OCI-LY3 (cell line): Measurements from ENCODE around the gene KIZ.

Experiments
- H2AFZ ChIP-seq: fragments of 200-600, 300-600 bp; shearing (Covaris generic); 2 replicates; pipeline ENCODE4 v1.6.0; 2014; ENCODE audit warnings: antibody characterized with exemption, low read depth, low read length
- H3K27ac ChIP-seq: fragments of 200-600, 300-600 bp; sonication (generic); 2 replicates; pipeline ENCODE4 v1.5.1; 2014; ENCODE audit warnings: mild to moderate bottlenecking, low read length, moderate library complexity, mixed read lengths
- H3K27me3 ChIP-seq: fragments of 200-600, 300-600 bp; sonication (generic); 2 replicates; pipeline ENCODE4 v1.6.1; 2014; ENCODE audit warnings: low read depth, low read length, mixed read lengths
- H3K36me3 ChIP-seq: fragments of 200-600, 300-600 bp; sonication (generic); replicated peaks from 2 replicates; pipeline ENCODE3; 2014; ENCODE audit warnings: low read depth, low read length, mixed read lengths
- H3K4me1 ChIP-seq: fragments of 300-600, 200-600 bp; sonication (generic); 2 replicates; pipeline ENCODE4 v1.6.1; 2014; ENCODE audit warnings: low read length, mixed read lengths
- H3K4me2 ChIP-seq: fragments of 200-600, 300-600 bp; sonication (generic); 2 replicates; pipeline ENCODE4 v1.6.1; 2014; ENCODE audit warnings: low read length, mixed read lengths
- H3K4me3 ChIP-seq: fragments of 300-600, 200-600 bp; sonication (generic); 2 replicates; pipeline ENCODE4 v1.5.1; 2014; ENCODE audit warnings: antibody characterized with exemption, mild to moderate bottlenecking, low read length, moderate library complexity
- H3K79me2 ChIP-seq: fragments of 300-600, 200-600 bp; shearing (Covaris generic); 2 replicates; pipeline ENCODE4 v1.6.1; 2014; ENCODE audit warnings: mild to moderate bottlenecking, low read length, mixed read lengths
- H3K9ac ChIP-seq: fragments of 300-600, 200-600 bp; shearing (Covaris generic); 2 replicates; pipeline ENCODE4 v1.6.0; 2014; ENCODE audit warnings: mild to moderate bottlenecking, low read length, moderate library complexity
- H3K9me3 ChIP-seq: fragments of 200-600, 300-600 bp; shearing (Covaris generic); 2 replicates; pipeline ENCODE4 v1.6.1; 2014; ENCODE audit warnings: low read length, mixed read lengths; ENCODE audit not compliant: insufficient read depth
- H4K20me1 ChIP-seq: fragments of 200-600, 300-600 bp; sonication (generic); 2 replicates; pipeline ENCODE4 v1.6.1; 2016; ENCODE audit warnings: low read length, mixed read lengths; ENCODE audit not compliant: insufficient read depth
- CTCF ChIP-seq: fragments of 200-600, 300-600 bp; sonication (generic); IDR thresholded peaks from 2 replicates; pipeline ENCODE4 v1.5.1; 2014; ENCODE audit warnings: antibody characterized with exemption, low read length, low read depth
- EZH2phosphoT487 ChIP-seq: fragments of 200-600 bp; shearing (Covaris generic); IDR thresholded peaks from 2 replicates; pipeline ENCODE4 v1.6.1; 2018; ENCODE audit warnings: antibody characterized with exemption, mixed run types, low read depth

The KIZ gene

DNA sequence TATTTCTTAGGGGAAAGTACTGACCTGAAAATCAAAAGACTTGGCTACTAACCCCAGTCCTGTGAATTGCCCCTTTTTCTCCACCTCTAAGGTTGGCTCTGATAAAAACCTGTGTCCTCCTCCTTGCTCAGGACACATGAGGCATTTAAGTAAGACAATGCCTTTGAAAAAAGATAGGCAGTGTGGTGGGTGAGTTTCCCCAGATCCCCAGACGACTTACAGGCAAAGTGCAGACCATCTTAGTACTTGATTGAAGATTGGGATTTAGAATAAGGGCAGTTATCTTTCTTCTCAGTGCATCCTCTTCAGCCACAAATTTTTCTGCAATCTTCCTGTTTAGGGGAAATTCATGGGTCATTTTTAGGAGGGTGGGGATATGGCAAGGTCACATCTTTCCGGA lies 87.8 kb downstream of the KIZ start:
- Histone ChIP-seq H3K4me1 (no peaks in the 10 kb centered on the region), H3K36me3 (no peaks in the 10 kb centered on the region), H3K4me2 (no peak overlapping the region), H3K27me3 (no peaks in the 10 kb centered on the region), H3K27ac (no peak overlapping the region), H3K9me3 (no peaks in the 10 kb centered on the region), H3K9ac (no peak overlapping the region), H3K79me2 (no peaks in the 10 kb centered on the region), H4K20me1 (no peaks in the 10 kb centered on the region), H2AFZ (no peak overlapping the region), H3K4me3 (no peak overlapping the region)
- TF ChIP-seq CTCF, result no peak
- TF ChIP-seq EZH2phosphoT487, result no peak

- no peaks in the 10 kb centered on the region for H3K27me3 ChIP-seq
- H3K27ac ChIP-seq, result no peak overlapping the region
- TF ChIP-seq CTCF (no peak), EZH2phosphoT487 (no peak)
- no peaks in the 10 kb centered on the region for H3K4me1 ChIP-seq
- H3K4me3 ChIP-seq, result no peak overlapping the region
- H3K79me2 ChIP-seq, result no peaks in the 10 kb centered on the region
- no peaks in the 10 kb centered on the region for H4K20me1 ChIP-seq
- H3K9ac ChIP-seq, result no peak overlapping the region
- H3K9me3 ChIP-seq, result no peaks in the 10 kb centered on the region
- no peak overlapping the region for H2AFZ ChIP-seq
- H3K4me2 ChIP-seq, result no peak overlapping the region
- H3K36me3 ChIP-seq, result no peaks in the 10 kb centered on the region
Measured at GRCh38 chr20:21214431-21214830, 88.5 kb downstream of the KIZ start.

DNA sequence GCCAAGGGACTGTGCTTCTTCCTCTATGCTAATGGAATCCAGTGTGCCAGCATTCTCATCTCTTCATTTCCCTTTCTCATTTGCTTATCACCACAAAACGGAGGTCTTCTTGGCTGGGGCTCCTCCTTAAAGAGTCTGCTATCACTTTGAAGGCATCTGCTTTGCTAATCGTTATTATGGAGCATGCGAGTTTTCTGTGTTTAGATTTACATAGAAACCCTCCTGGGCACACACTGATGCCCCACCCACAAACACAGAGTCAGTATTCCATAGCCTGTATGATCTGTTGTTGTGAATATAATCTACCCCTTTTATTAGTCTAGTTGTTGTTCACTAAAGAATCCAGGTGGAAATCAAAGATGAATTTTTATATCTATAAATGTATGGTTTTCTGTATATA lies 93.8 kb downstream of the KIZ start:
- H3K36me3 ChIP-seq, result no peaks in the 10 kb centered on the region

DNA sequence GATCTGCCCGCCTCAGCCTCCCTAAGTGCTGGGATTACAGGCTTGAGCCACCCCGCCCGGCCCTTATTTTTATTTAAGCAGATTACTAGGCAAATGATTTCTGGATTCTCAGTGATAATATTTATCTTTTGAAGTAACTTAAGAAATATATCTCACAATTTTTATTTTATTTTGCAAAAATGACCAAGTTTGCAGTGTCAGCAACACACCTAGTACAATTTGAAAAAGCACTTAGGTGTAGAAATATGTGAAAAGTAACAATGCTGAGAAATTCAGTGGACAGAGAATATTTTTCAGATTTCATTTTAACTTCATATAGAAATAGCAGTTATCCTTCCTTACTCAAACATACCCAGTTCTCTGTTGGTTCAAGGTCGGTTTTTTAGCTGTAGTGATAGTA lies 98.3 kb downstream of the KIZ start:
- H3K4me2 ChIP-seq, result no peak overlapping the region
- peaks cover 13% of the 10 kb centered on the region for H3K4me1 ChIP-seq
- no peak for TF ChIP-seq CTCF
- no peak for TF ChIP-seq EZH2phosphoT487
- H3K9ac ChIP-seq, result no peak overlapping the region
- H3K79me2 ChIP-seq, result no peaks in the 10 kb centered on the region
- H3K4me3 ChIP-seq, result no peak overlapping the region
- H3K36me3 ChIP-seq, result no peaks in the 10 kb centered on the region
- H3K9me3 ChIP-seq, result no peaks in the 10 kb centered on the region
- H3K27ac ChIP-seq, result no peak overlapping the region
- H3K27me3 ChIP-seq, result no peaks in the 10 kb centered on the region
- H4K20me1 ChIP-seq, result 0 out of 2 replicates have a peak, but pooled peaks cover 3% of the 10 kb centered on the region
- no peak overlapping the region for H2AFZ ChIP-seq

More for the DNA sequence above, 93.8 kb downstream of the KIZ start:
- Histone ChIP-seq H3K27me3 (no peaks in the 10 kb centered on the region), H3K4me1 (no peaks in the 10 kb centered on the region), H3K9ac (no peak overlapping the region), H2AFZ (no peak overlapping the region), H4K20me1 (no peaks in the 10 kb centered on the region), H3K27ac (no peak overlapping the region), H3K4me3 (no peak overlapping the region), H3K4me2 (no peak overlapping the region), H3K79me2 (no peaks in the 10 kb centered on the region), H3K9me3 (no peaks in the 10 kb centered on the region)
- TF ChIP-seq CTCF (no peak), EZH2phosphoT487 (no peak)
